ENCODE data around the gene ACAA1. TPM values are rescaled to one million over a fixed set of nuclear protein-coding genes. Genes with fewer than 3 reads are reported as not detected.

The ACAA1 gene
- total RNA-seq, 4 donors from 2014 or later: 22.3 to 54.1 (median 37.6) TPM

GRCh38 chr3:38133557-38134405, 3.1 kb downstream of the ACAA1 start:
- no peaks in the 10 kb centered on the region for H3K27me3 ChIP-seq
- H3K4me1 ChIP-seq: no peaks in the 10 kb centered on the region
- H3K4me3 ChIP-seq: no peak overlapping the region
- no peaks in the 10 kb centered on the region for H3K9me3 ChIP-seq
- TF ChIP-seq CTCF (IDR thresholded peaks at IDR 0.05) (no peak), POLR2A (IDR thresholded peaks at IDR 0.05) (no peak)
- H3K36me3 ChIP-seq: no peaks in the 10 kb centered on the region
- intact Hi-C loops (cut with DNase I; ENCODE audit: low total_unique reads): loop anchor here (2.0 kb wide), 1 partner anchor 33 kb away; no protein-coding TSS in a partner anchor
- no peak for DNase-seq
- H3K27ac ChIP-seq: no peak overlapping the region

GRCh38 chr3:38133209-38133556, 3.7 kb downstream of the ACAA1 start:
- Histone ChIP-seq H3K4me3 (no peak overlapping the region), H3K36me3 (no peaks in the 10 kb centered on the region), H3K27ac (no peak overlapping the region), H3K27me3 (no peaks in the 10 kb centered on the region), H3K4me1 (no peaks in the 10 kb centered on the region), H3K9me3 (no peaks in the 10 kb centered on the region)
- intact Hi-C loops (cut with DNase I; ENCODE audit: low total_unique reads): no loop called here
- DNase-seq: no peak
- TF ChIP-seq POLR2A (IDR thresholded peaks at IDR 0.05): no peak
- TF ChIP-seq CTCF (IDR thresholded peaks at IDR 0.05): no peak

GRCh38 chr3:38131621-38132369, 5.1 kb downstream of the ACAA1 start:
- peak in 1 of 2 donors; percentile 12 for DNase-seq
- no peak overlapping the region for H3K4me3 ChIP-seq
- no peaks in the 10 kb centered on the region for H3K36me3 ChIP-seq
- H3K27ac ChIP-seq: no peak overlapping the region
- H3K4me1 ChIP-seq: no peaks in the 10 kb centered on the region
- TF ChIP-seq CTCF (IDR thresholded peaks at IDR 0.05): no peak
- no peak for TF ChIP-seq POLR2A (IDR thresholded peaks at IDR 0.05)
- no peaks in the 10 kb centered on the region for H3K27me3 ChIP-seq
- no peaks in the 10 kb centered on the region for H3K9me3 ChIP-seq
- intact Hi-C loops (cut with DNase I; ENCODE audit: low total_unique reads): no loop called here

- intact Hi-C loops (cut with DNase I; ENCODE audit: low total_unique reads): no loop called here
- DNase-seq: no peak
- Histone ChIP-seq H3K27me3 (no peaks in the 10 kb centered on the region), H3K27ac (no peak overlapping the region), H3K36me3 (no peaks in the 10 kb centered on the region), H3K4me1 (no peaks in the 10 kb centered on the region), H3K4me3 (no peak overlapping the region), H3K9me3 (no peaks in the 10 kb centered on the region)
- no peak for TF ChIP-seq POLR2A (IDR thresholded peaks at IDR 0.05)
- no peak for TF ChIP-seq CTCF (IDR thresholded peaks at IDR 0.05)
Measured at GRCh38 chr3:38130631-38131065, 6.3 kb downstream of the ACAA1 start.

GRCh38 chr3:38129058-38129457, 7.9 kb downstream of the ACAA1 start:
- H3K36me3 ChIP-seq: no peaks in the 10 kb centered on the region
- DNase-seq: peak in 1 of 2 donors; percentile 5
- intact Hi-C loops (cut with DNase I; ENCODE audit: low total_unique reads): no loop called here
- H3K27me3 ChIP-seq: no peaks in the 10 kb centered on the region
- TF ChIP-seq POLR2A (IDR thresholded peaks at IDR 0.05): no peak
- TF ChIP-seq CTCF (IDR thresholded peaks at IDR 0.05): no peak
- H3K4me1 ChIP-seq: no peaks in the 10 kb centered on the region
- H3K4me3 ChIP-seq: no peak overlapping the region
- H3K27ac ChIP-seq: no peak overlapping the region
- H3K9me3 ChIP-seq: no peaks in the 10 kb centered on the region

All from uterus (tissue), 4 donors.